ENCODE measurements around the gene EIF3J.

DNA sequence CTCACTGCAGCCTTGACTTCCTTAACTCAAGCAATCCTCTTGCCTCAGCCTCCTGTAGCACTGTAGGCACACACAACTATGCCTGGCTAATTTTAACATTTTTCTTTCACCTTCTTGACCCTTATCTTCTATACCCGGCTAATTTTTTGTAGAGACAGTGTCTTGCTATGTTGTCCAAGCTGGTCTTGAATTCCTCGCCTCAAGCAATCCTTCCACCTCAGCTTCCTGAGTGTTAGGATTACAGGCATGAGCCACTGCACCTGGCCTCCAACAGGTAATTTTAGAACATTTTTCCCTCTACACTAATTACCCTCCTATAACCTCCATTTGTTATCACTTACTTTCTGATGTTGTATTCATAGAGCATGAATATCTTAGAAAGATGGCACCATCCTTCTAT is 66.2 kb downstream of the EIF3J start:
- TF ChIP-seq, protein P1, sequence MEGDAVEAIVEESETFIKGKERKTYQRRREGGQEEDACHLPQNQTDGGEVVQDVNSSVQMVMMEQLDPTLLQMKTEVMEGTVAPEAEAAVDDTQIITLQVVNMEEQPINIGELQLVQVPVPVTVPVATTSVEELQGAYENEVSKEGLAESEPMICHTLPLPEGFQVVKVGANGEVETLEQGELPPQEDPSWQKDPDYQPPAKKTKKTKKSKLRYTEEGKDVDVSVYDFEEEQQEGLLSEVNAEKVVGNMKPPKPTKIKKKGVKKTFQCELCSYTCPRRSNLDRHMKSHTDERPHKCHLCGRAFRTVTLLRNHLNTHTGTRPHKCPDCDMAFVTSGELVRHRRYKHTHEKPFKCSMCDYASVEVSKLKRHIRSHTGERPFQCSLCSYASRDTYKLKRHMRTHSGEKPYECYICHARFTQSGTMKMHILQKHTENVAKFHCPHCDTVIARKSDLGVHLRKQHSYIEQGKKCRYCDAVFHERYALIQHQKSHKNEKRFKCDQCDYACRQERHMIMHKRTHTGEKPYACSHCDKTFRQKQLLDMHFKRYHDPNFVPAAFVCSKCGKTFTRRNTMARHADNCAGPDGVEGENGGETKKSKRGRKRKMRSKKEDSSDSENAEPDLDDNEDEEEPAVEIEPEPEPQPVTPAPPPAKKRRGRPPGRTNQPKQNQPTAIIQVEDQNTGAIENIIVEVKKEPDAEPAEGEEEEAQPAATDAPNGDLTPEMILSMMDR (IDR thresholded peaks at IDR 0.05 in 8 of 11, conservative IDR thresholded peaks at IDR 0.05 in 3 of 11): no peak
- TF ChIP-seq POLR2A (IDR thresholded peaks at IDR 0.05) (no peak), POLR2AphosphoS5 (IDR thresholded peaks at IDR 0.05) (no peak)
